OCI-LY1 (cell line): ENCODE data around the gene ST6GALNAC2.

Experiments
- CTCF ChIP-seq: fragments of 200-600 bp; sonication (generic), shearing (Covaris generic); IDR thresholded peaks from 2 replicates; pipeline ENCODE4 v1.5.1; 2017; ENCODE audit warnings: mild to moderate bottlenecking, antibody characterized with exemption, low read length, moderate library complexity, mixed read lengths
- EZH2 ChIP-seq: fragments of 200-600 bp; sonication (generic), shearing (Covaris generic); IDR thresholded peaks from 2 replicates; pipeline ENCODE4 v1.8.0; 2017; ENCODE audit warnings: borderline replicate concordance, mixed run types, mild to moderate bottlenecking, antibody characterized with exemption, low read length, moderate library complexity, mixed read lengths

- TF ChIP-seq CTCF (no peak), EZH2 (no peak)
These were observed 3.0 kb downstream of the ST6GALNAC2 start for GRCh38 chr17:76582660-76583059.
